ENCODE results near the gene FANCM.

- TF ChIP-seq CTCF (conservative IDR thresholded peaks at IDR 0.05; ENCODE audit: low read depth, low read length): no peak
- no peak for TF ChIP-seq EZH2 (IDR thresholded peaks at IDR 0.05; ENCODE audit: borderline replicate concordance, low read depth, low read length, poor library complexity, severe bottlenecking)
Measured at GRCh38 chr14:45198551-45198950, 62.8 kb downstream of the FANCM start.

Data from A673 (cell line).